HG03432 (cell line): ENCODE results near the gene GALNTL6.
A peak's percentile ranks its signal among the peaks of the same experiment; 100 is the strongest.
"Not testable (repeated sequence)": the region's sequence is repeated elsewhere in the genome, so short reads cannot be mapped to it uniquely, and the experiment has no call there.

Experiments
- ATAC-seq: cut with Tn5 transposase; IDR thresholded peaks from one replicate; pipeline ENCODE4 v1.9.1; 2021; ENCODE audit warnings: mild to moderate bottlenecking, moderate library complexity; ENCODE audit not compliant: unreplicated experiment

Gene GALNTL6

GRCh38 chr4:172997217-172997609 is 1184.0 kb downstream of the GALNTL6 start:
- ATAC-seq, result no peak

- no peak for ATAC-seq
Observed at GRCh38 chr4:172997856-172998255, 1184.7 kb downstream of the GALNTL6 start.

- ATAC-seq, result no peak
Observed at GRCh38 chr4:172998527-172999469, 1185.6 kb downstream of the GALNTL6 start.

- no peak for ATAC-seq
Observed at GRCh38 chr4:173001571-173001970, 1188.4 kb downstream of the GALNTL6 start.

- no peak for ATAC-seq
Observed at GRCh38 chr4:173002830-173003561, 1189.8 kb downstream of the GALNTL6 start.

GRCh38 chr4:173005912-173006633 is 1192.9 kb downstream of the GALNTL6 start:
- no peak for ATAC-seq

- ATAC-seq, result no peak
Observed at GRCh38 chr4:173008436-173008835, 1195.2 kb downstream of the GALNTL6 start.

- ATAC-seq, result no peak
Observed at GRCh38 chr4:173009129-173009823, 1196.1 kb downstream of the GALNTL6 start.

- ATAC-seq, result no peak
Observed at GRCh38 chr4:173012608-173013007, 1199.4 kb downstream of the GALNTL6 start.

- ATAC-seq, result peak; percentile 55
Observed at GRCh38 chr4:173013232-173013930, 1200.2 kb downstream of the GALNTL6 start.

- no peak for ATAC-seq
Observed at GRCh38 chr4:173014113-173014558, 1200.9 kb downstream of the GALNTL6 start.

GRCh38 chr4:173014836-173015235 is 1201.6 kb downstream of the GALNTL6 start:
- no peak for ATAC-seq

- ATAC-seq, result no peak
Observed at GRCh38 chr4:173017802-173018201, 1204.6 kb downstream of the GALNTL6 start.

- no peak for ATAC-seq
Observed at GRCh38 chr4:173018446-173018845, 1205.2 kb downstream of the GALNTL6 start.

GRCh38 chr4:173019664-173020063 is 1206.5 kb downstream of the GALNTL6 start:
- no peak for ATAC-seq

GRCh38 chr4:173021746-173022573 is 1208.8 kb downstream of the GALNTL6 start:
- ATAC-seq, result not testable (repeated sequence)

- no peak for ATAC-seq
Observed at GRCh38 chr4:173024203-173024602, 1211.0 kb downstream of the GALNTL6 start.

GRCh38 chr4:173025131-173025530 is 1211.9 kb downstream of the GALNTL6 start:
- ATAC-seq, result peak; percentile 82

- no peak for ATAC-seq
Observed at GRCh38 chr4:173037242-173037641, 1224.0 kb downstream of the GALNTL6 start.
